Cardiac fibroblast (primary cell): ENCODE measurements around the gene PDE6A.

ENCODE experiments used
- DNase-seq, 2 donors: peaks; one replicate each; pipeline versions ENCODE4 v3.0.0 to v3.0.0-alpha.2; 2010; ENCODE audit warnings: low read depth in 2 of 2
- H3K4me3 ChIP-seq, 2 donors: replicated peaks in 1 of 2; 1 replicate in 1 of 2; 2 replicates in 1 of 2; pipeline ENCODE4 v1.5.1; 2011; ENCODE audit warnings: low read depth in 2 of 2, low read length in 2 of 2, mild to moderate bottlenecking in 2 of 2, moderate library complexity in 1 of 2
- TF ChIP-seq, protein P1 (sequence below): IDR thresholded peaks from one replicate; pipeline ENCODE4 v1.5.1; 2011; ENCODE audit warnings: low read depth, mild to moderate bottlenecking, low read length, inconsistent platforms

The PDE6A gene

GRCh38 chr5:149827546-149827945 lies 117.0 kb downstream of the PDE6A start:
- no peak for DNase-seq
- no peak overlapping the region for H3K4me3 ChIP-seq
- TF ChIP-seq, protein P1, sequence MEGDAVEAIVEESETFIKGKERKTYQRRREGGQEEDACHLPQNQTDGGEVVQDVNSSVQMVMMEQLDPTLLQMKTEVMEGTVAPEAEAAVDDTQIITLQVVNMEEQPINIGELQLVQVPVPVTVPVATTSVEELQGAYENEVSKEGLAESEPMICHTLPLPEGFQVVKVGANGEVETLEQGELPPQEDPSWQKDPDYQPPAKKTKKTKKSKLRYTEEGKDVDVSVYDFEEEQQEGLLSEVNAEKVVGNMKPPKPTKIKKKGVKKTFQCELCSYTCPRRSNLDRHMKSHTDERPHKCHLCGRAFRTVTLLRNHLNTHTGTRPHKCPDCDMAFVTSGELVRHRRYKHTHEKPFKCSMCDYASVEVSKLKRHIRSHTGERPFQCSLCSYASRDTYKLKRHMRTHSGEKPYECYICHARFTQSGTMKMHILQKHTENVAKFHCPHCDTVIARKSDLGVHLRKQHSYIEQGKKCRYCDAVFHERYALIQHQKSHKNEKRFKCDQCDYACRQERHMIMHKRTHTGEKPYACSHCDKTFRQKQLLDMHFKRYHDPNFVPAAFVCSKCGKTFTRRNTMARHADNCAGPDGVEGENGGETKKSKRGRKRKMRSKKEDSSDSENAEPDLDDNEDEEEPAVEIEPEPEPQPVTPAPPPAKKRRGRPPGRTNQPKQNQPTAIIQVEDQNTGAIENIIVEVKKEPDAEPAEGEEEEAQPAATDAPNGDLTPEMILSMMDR, result no peak

DNA sequence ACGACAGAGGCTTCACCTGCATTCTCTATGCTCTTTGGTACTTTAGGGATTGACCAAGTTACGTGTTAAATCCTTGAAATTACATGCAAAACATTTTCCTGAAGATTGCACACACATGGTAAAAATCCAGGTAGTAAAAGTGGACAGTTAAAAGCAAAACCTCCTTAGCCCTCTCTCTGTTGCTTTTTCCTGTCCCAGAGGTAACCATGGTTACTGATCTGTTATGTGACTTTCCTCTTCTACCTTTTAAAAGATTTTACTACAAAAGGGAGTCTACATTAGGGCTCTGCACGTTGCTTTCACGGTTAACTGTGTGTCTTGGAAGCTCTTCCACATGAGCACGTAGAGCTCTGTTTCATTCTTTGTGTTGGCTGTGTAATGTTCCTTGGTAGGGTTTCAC lies 117.5 kb downstream of the PDE6A start:
- no peak overlapping the region for H3K4me3 ChIP-seq
- TF ChIP-seq, protein P1, result no peak
- DNase-seq, result no peak

- H3K4me3 ChIP-seq, result no peak overlapping the region
- TF ChIP-seq, protein P1, result no peak
- DNase-seq, result no peak
Measured at GRCh38 chr5:149826574-149826973, 118.0 kb downstream of the PDE6A start.

- DNase-seq, result no peak
- H3K4me3 ChIP-seq, result no peak overlapping the region
- TF ChIP-seq, protein P1, result no peak
Measured at GRCh38 chr5:149824846-149825245, 119.7 kb downstream of the PDE6A start.

GRCh38 chr5:149824120-149824519 lies 120.5 kb downstream of the PDE6A start:
- no peak overlapping the region for H3K4me3 ChIP-seq
- DNase-seq, result no peak
- TF ChIP-seq, protein P1, result no peak

DNA sequence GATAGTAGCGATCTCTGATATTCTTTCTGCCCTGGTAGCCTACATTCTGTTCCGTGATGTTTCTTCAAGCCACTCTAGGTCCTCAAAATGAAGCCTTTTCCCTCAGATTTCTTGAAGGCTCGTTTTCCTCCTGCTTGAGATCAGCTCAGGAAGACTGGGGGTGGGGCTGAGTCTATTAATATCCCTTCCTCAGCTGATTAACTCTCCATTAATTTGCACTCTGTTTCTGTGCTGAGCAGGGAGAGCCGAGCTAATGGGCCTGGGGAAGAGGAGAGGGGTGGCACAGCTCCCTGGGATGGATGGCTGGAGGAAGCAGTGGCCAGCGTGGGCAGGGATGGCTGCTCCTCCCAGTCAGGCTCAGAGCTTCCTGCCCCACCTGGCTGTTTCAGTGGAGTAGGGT lies 121.2 kb downstream of the PDE6A start:
- TF ChIP-seq, protein P1, result no peak
- H3K4me3 ChIP-seq, result no peak overlapping the region
- DNase-seq, result no peak

- H3K4me3 ChIP-seq, result no peak overlapping the region
- no peak for DNase-seq
- TF ChIP-seq, protein P1, result no peak
Measured at GRCh38 chr5:149822301-149822700, 122.3 kb downstream of the PDE6A start.
